PC-3 (cell line): Measurements from ENCODE around the gene TIGD1. TPM values are rescaled to one million over a fixed set of nuclear protein-coding genes. Genes with fewer than 3 reads are reported as not detected.
"Not testable (repeated sequence)": the region's sequence is repeated elsewhere in the genome, so short reads cannot be mapped to it uniquely, and the experiment has no call there.

ENCODE experiments used
- ATAC-seq: fragments of 200-7000 bp; cut with Tn5 transposase; 2 replicates; pipeline ENCODE4 v1.9.1; 2020; ENCODE audit warnings: mild to moderate bottlenecking, moderate library complexity
- BruUV-seq: library from RNA; stranded (reverse); fragments of 400-500 nt; replicated peaks from 2 replicates; lab custom pipeline; 2021; lab: Mats Ljungman, UMichigan
- CTCF ChIA-PET: fragments of 300-600 bp; sonication (Branson Sonifier 250); formaldehyde crosslinking; loops from one replicate; lab custom pipeline; 2022; ENCODE audit warnings: antibody characterized with exemption; lab: Charles Lee
- POLR2A ChIA-PET: fragments of 300-600 bp; sonication (Branson Sonifier 250); formaldehyde crosslinking; loops from one replicate; lab custom pipeline; 2022; ENCODE audit warnings: antibody characterized with exemption; ENCODE audit not compliant: unreplicated experiment; lab: Charles Lee
- DNase-seq: peaks from one replicate; pipeline ENCODE4 v3.0.0-alpha.2; 2015
- H2AFZ ChIP-seq: fragments of 300-600 bp; sonication (generic); 2 replicates; pipeline ENCODE4 v1.6.0; 2016; ENCODE audit warnings: antibody characterized with exemption, low read length
- H3F3A ChIP-seq: fragments of 300-600 bp; sonication (generic); one replicate; pipeline ENCODE4 v1.6.0; 2017; ENCODE audit warnings: antibody characterized with exemption, low read length, control low read depth, mild to moderate bottlenecking; ENCODE audit not compliant: unreplicated experiment
- H3K27ac ChIP-seq: fragments of 300-600 bp; sonication (generic); 2 replicates; pipeline ENCODE4 v1.5.1; 2016; ENCODE audit warnings: mild to moderate bottlenecking, low read length
- H3K27me3 ChIP-seq: fragments of 300-600 bp; sonication (generic); 2 replicates; pipeline ENCODE4 v1.6.1; 2016; ENCODE audit warnings: low read length, mixed read lengths
- H3K36me3 ChIP-seq: fragments of 300-600 bp; sonication (generic); 2 replicates; pipeline ENCODE4 v1.6.1; 2016; ENCODE audit warnings: low read depth, mixed run types, low read length, mixed read lengths
- H3K4me1 ChIP-seq: fragments of 300-600 bp; sonication (generic); 2 replicates; pipeline ENCODE4 v1.5.1; 2016; ENCODE audit warnings: low read length; ENCODE audit not compliant: insufficient read depth
- H3K4me2 ChIP-seq: fragments of 300-600 bp; sonication (generic); 2 replicates; pipeline ENCODE4 v1.6.0; 2016; ENCODE audit warnings: low read length
- H3K4me3 ChIP-seq: fragments of 300-600 bp; sonication (generic); 2 replicates; pipeline ENCODE4 v1.5.1; 2016; ENCODE audit warnings: mild to moderate bottlenecking, low read length, mixed read lengths
- H3K79me2 ChIP-seq: fragments of 300-600 bp; sonication (generic); 2 replicates; pipeline ENCODE4 v1.6.1; 2017; ENCODE audit warnings: low read length, mixed read lengths
- H3K9ac ChIP-seq: fragments of 300-600 bp; sonication (generic); 2 replicates; pipeline ENCODE4 v1.6.0; 2016; ENCODE audit warnings: mild to moderate bottlenecking, low read length
- H3K9me2 ChIP-seq: fragments of 300-600 bp; sonication (generic); replicated peaks from 2 replicates; pipeline ENCODE4 v1.6.1; 2016; ENCODE audit warnings: mixed run types, low read length, mixed read lengths
- H3K9me3 ChIP-seq: fragments of 300-600 bp; sonication (generic); 2 replicates; pipeline ENCODE4 v1.6.1; 2016; ENCODE audit warnings: low read length, mixed read lengths
- H4K20me1 ChIP-seq: fragments of 300-600 bp; sonication (generic); 2 replicates; pipeline ENCODE4 v1.6.1; 2016; ENCODE audit warnings: low read length, mixed read lengths
- EZH2 ChIP-seq: fragments of 300-600 bp; sonication (generic); IDR thresholded peaks from one replicate; pipeline ENCODE4 v1.6.1; 2017; ENCODE audit warnings: antibody characterized with exemption, mild to moderate bottlenecking, low read length; ENCODE audit not compliant: unreplicated experiment
- EZH2phosphoT487 ChIP-seq: fragments of 300-600 bp; sonication (generic); IDR thresholded peaks from 2 replicates; pipeline ENCODE4 v1.6.1; 2018; ENCODE audit warnings: mild to moderate bottlenecking, antibody characterized with exemption, low read length, borderline replicate concordance
- intact Hi-C: fragments of 100-400 bp; cut with micrococcal nuclease; formaldehyde crosslinking; loops from 2 replicates; pipeline ENCODE4 v1.9.0; 2023
- total RNA-seq: library from RNA; depleted of rRNA; stranded (reverse); fragments of >200 nt; gene quantifications from 2 replicates; pipeline ENCODE4 v1.2.3, GENCODE V29; 2014
- TF ChIP-seq, protein P1 (sequence below): fragments of 300-600 bp; sonication (generic); conservative IDR thresholded peaks from 2 replicates; pipeline ENCODE4 v1.5.1; 2017; ENCODE audit warnings: antibody characterized with exemption, low read depth, mild to moderate bottlenecking, low read length

The TIGD1 gene
- total RNA-seq, 1 experiment from 2014 or later = 6.3 TPM

DNA sequence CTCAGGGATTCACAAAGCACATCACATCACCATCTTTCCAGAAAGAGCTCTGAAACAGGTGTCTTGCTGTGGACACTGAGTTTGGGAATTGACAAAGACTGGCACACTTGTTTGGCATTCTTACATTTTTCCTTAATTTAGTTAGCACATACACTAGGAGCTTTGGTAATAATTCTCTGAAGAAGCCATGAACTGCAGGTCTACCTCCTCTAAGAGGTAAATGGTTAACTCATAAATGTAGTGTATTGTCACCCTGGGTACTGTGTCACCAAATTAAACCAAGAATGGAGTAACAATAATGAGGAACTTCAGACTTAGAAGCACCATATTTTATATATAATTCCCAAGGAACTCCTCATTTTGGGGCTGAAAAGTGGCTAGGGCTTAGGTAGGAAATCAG lies 22.7 kb upstream of the TIGD1 start:
- Histone ChIP-seq H3K9ac (no peak overlapping the region), H3K79me2 (no peaks in the 10 kb centered on the region), H3K36me3 (peaks cover 29% of the 10 kb centered on the region), H3K4me2 (no peak overlapping the region), H3K9me2 (no peaks in the 10 kb centered on the region), H3K9me3 (no peaks in the 10 kb centered on the region), H2AFZ (no peak overlapping the region), H3K27ac (no peak overlapping the region), H3F3A (no peaks in the 10 kb centered on the region), H3K27me3 (no peaks in the 10 kb centered on the region), H3K4me1 (peaks cover 15% of the 10 kb centered on the region), H4K20me1 (no peaks in the 10 kb centered on the region), H3K4me3 (no peak overlapping the region)
- DNase-seq (no peak), ATAC-seq (no peak)
- intact Hi-C loops = no loop called here
- ChIA-PET POLR2A (no interaction called here), CTCF (no interaction called here)
- no TSS peak for BruUV-seq
- TF ChIP-seq, protein P1, sequence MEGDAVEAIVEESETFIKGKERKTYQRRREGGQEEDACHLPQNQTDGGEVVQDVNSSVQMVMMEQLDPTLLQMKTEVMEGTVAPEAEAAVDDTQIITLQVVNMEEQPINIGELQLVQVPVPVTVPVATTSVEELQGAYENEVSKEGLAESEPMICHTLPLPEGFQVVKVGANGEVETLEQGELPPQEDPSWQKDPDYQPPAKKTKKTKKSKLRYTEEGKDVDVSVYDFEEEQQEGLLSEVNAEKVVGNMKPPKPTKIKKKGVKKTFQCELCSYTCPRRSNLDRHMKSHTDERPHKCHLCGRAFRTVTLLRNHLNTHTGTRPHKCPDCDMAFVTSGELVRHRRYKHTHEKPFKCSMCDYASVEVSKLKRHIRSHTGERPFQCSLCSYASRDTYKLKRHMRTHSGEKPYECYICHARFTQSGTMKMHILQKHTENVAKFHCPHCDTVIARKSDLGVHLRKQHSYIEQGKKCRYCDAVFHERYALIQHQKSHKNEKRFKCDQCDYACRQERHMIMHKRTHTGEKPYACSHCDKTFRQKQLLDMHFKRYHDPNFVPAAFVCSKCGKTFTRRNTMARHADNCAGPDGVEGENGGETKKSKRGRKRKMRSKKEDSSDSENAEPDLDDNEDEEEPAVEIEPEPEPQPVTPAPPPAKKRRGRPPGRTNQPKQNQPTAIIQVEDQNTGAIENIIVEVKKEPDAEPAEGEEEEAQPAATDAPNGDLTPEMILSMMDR = no peak

DNA sequence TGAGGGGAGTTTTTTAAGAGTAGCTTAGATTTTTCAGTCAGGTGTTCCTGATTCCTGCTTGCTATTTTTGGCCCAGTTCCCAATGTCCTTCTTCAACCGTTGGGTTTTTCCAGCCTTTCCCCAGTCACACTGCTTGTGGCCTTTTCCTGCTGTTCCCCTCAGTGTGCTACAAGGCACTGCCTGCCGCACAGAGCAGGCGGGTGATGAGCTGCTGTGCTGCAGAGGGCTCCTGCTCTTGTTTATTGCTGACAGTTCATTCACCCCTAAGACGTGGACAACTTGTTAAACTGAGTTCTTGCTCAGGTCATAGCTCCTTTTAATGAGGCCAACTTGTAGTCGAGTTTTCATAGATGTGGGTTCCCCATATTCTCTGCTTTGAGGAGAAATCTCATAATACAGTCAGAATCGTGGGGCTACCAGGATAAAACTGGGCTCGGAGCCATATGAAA lies 20.7 kb upstream of the TIGD1 start:
- intact Hi-C loops = no loop called here
- no peaks in the 10 kb centered on the region for H3K79me2 ChIP-seq
- DNase-seq (no peak), ATAC-seq (no peak)
- BruUV-seq = no TSS peak
- H3K27ac ChIP-seq = no peak overlapping the region
- ChIA-PET POLR2A (no interaction called here), CTCF (no interaction called here)
- TF ChIP-seq EZH2 (no peak), EZH2phosphoT487 (no peak)
- TF ChIP-seq, protein P1 = no peak
- H3K27me3 ChIP-seq = no peaks in the 10 kb centered on the region
- no peak overlapping the region for H3K4me2 ChIP-seq
- no peak overlapping the region for H2AFZ ChIP-seq
- no peak overlapping the region for H3K9ac ChIP-seq
- H3K36me3 ChIP-seq = peaks cover 39% of the 10 kb centered on the region
- no peaks in the 10 kb centered on the region for H4K20me1 ChIP-seq
- H3F3A ChIP-seq = no peaks in the 10 kb centered on the region
- no peaks in the 10 kb centered on the region for H3K9me2 ChIP-seq
- H3K9me3 ChIP-seq = no peaks in the 10 kb centered on the region
- no peak overlapping the region for H3K4me3 ChIP-seq
- H3K4me1 ChIP-seq = peaks cover 24% of the 10 kb centered on the region

DNA sequence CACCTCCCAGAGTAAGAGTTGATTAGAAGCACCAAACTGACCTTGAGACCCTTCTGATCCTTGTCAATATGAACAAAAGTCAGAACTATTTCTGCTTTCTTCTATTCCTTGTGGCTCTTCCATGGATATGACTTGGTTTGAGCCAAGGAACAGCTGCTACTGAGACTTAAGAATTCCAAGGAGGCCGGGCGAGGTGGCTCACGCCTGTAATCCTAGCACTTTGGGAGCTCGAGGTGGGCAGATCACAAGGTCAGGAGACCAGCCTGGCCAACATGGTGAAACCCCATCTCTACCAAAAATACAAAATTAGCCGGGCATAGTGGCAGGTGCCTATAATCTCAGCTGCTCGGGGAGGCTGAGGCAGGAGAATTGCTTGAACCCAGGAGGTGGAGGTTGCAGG lies 20.1 kb upstream of the TIGD1 start:
- H4K20me1 ChIP-seq, H3F3A ChIP-seq, H3K9me2 ChIP-seq, DNase-seq, ATAC-seq, CTCF ChIA-PET, H3K9ac ChIP-seq, H3K4me2 ChIP-seq, H2AFZ ChIP-seq, H3K79me2 ChIP-seq, H3K27me3 ChIP-seq, H3K4me3 ChIP-seq, BruUV-seq, H3K9me3 ChIP-seq, H3K27ac ChIP-seq, intact Hi-C loops: not testable (repeated sequence)
- Histone ChIP-seq H3K4me1 (peaks cover 24% of the 10 kb centered on the region), H3K36me3 (peaks cover 39% of the 10 kb centered on the region)
- POLR2A ChIA-PET = interaction anchor here (0.7 kb wide), 1 partner anchor 16 kb away, joined by 4 read pairs; no protein-coding TSS in a partner anchor
